Subcutaneous abdominal adipose tissue (tissue), 5 donors: ENCODE measurements around the gene MINK1.

Experiments used
- H3K27ac ChIP-seq: one replicate; pipeline ENCODE4 v1.7.0; 2013; ENCODE audit warnings: low read depth, mild to moderate bottlenecking, inconsistent platforms, low read length, moderate library complexity
- H3K27me3 ChIP-seq, 5 donors: one replicate each; pipeline ENCODE4 v1.7.0; 2013; ENCODE audit warnings: low read length in 5 of 5, inconsistent platforms in 1 of 5; ENCODE audit not compliant: control insufficient read depth in 5 of 5, insufficient read depth in 4 of 5
- H3K36me3 ChIP-seq, 5 donors: one replicate each; pipeline ENCODE4 v1.7.0; 2013; ENCODE audit warnings: low read length in 5 of 5; ENCODE audit not compliant: control insufficient read depth in 5 of 5, insufficient read depth in 5 of 5
- H3K4me1 ChIP-seq, 5 donors: one replicate each; pipeline ENCODE4 v1.7.0; 2013; ENCODE audit warnings: low read length in 5 of 5, mild to moderate bottlenecking in 3 of 5, moderate library complexity in 1 of 5; ENCODE audit not compliant: control insufficient read depth in 5 of 5, insufficient read depth in 5 of 5
- H3K4me3 ChIP-seq, 5 donors: one replicate each; pipeline ENCODE4 v1.7.0; 2013; ENCODE audit warnings: low read length in 5 of 5, low read depth in 1 of 5
- H3K9ac ChIP-seq, 5 donors: one replicate each; pipeline ENCODE4 v1.7.0; 2013; ENCODE audit warnings: low read length in 5 of 5, mild to moderate bottlenecking in 4 of 5, moderate library complexity in 3 of 5
- H3K9me3 ChIP-seq, 5 donors: one replicate each; pipeline ENCODE4 v1.7.0; 2013; ENCODE audit warnings: low read length in 5 of 5; ENCODE audit not compliant: control insufficient read depth in 5 of 5
- donor health status: healthy.
- donor health status: healthy.
- donor health status: healthy.
- donor health status: healthy.
- donor health status: healthy.

The MINK1 gene

GRCh38 chr17:4944163-4944553 lies 111.0 kb downstream of the MINK1 start:
- Histone ChIP-seq H3K27me3 (no peaks in the 10 kb centered on the region), H3K9me3 (no peaks in the 10 kb centered on the region), H3K36me3 (peaks cover 0 to 49% (median 44%) of the 10 kb centered on the region in 5 donors), H3K4me3 (no peak overlapping the region), H3K4me1 (peaks cover 10 to 61% (median 50%) of the 10 kb centered on the region in 5 donors), H3K9ac (peak overlapping the region in 1 of 5 donors; percentile 52), H3K27ac (peak overlapping the region; percentile 96)

DNA sequence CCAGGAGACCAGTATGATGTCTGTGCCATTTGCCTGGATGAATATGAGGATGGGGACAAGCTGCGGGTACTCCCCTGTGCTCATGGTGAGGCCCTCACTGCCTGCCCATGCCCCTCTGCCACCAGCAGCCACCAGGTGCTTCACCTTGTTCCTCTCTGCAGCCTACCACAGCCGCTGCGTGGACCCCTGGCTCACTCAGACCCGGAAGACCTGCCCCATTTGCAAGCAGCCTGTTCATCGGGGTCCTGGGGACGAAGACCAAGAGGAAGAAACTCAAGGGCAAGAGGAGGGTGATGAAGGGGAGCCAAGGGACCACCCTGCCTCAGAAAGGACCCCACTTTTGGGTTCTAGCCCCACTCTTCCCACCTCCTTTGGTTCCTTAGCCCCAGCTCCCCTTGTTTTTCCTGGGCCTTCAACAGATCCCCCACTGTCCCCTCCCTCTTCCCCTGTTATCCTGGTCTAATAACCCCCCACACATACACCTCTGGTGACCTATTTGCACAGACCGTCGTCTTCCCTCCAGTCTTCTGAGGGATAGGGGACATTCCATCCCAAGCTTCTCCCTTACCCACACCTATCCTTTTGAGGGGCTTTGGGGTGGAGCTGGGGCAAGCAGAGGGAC lies 111.5 kb downstream of the MINK1 start:
- H3K4me1 ChIP-seq, result peaks cover 9 to 58% (median 45%) of the 10 kb centered on the region in 5 donors
- H3K27me3 ChIP-seq, result no peaks in the 10 kb centered on the region
- H3K9me3 ChIP-seq, result no peaks in the 10 kb centered on the region
- H3K4me3 ChIP-seq, result peak overlapping the region in 1 of 5 donors; percentile 30
- H3K36me3 ChIP-seq, result peaks cover 0 to 49% (median 44%) of the 10 kb centered on the region in 5 donors
- H3K9ac ChIP-seq, result peak overlapping the region; percentile 31 to 81 (median 52)
- H3K27ac ChIP-seq, result peak overlapping the region; percentile 96

DNA sequence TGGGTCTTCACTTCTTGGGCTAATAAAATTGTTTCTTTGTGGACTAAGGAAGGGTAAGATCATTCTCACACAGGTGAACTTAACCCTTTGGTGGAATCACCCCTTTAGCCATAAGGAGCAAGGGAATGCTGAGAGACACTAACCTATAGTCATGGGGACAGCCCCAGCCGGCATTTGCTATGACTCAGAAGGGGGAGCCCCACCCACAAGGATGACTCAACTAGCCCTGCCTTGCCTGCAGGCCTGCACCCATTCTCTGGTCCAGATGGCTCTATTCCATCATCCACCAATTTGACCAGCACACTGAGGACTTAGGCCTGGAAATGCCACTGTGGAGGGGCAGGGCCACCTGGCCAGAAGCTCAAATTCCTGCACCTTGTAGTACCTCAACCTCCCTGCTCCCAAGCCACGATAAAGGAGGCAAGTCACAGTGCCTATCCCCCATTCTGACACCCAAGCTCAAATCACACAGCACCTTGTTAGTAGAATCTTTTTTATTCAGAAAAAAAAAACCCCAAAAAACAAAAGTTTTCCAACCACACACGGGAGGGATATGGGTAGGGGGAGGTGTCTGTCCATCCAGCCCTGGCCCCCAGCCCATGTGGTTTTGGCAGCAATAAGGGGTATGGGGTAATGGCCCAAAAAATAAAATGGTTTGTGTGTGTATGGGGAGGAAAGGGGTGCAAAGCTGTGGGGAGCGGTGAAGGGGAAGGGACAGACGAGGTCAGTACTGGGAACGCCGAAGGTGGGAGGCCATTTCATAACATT lies 112.2 kb downstream of the MINK1 start:
- Histone ChIP-seq H3K27me3 (no peaks in the 10 kb centered on the region), H3K9ac (peak overlapping the region; percentile 31 to 81 (median 52)), H3K4me3 (peak overlapping the region in 3 of 5 donors; percentile 30 to 95 (median 31)), H3K36me3 (peaks cover 0 to 49% (median 44%) of the 10 kb centered on the region in 5 donors), H3K4me1 (peaks cover 4 to 61% (median 49%) of the 10 kb centered on the region in 5 donors), H3K9me3 (no peaks in the 10 kb centered on the region), H3K27ac (peak overlapping the region; percentile 96)

DNA sequence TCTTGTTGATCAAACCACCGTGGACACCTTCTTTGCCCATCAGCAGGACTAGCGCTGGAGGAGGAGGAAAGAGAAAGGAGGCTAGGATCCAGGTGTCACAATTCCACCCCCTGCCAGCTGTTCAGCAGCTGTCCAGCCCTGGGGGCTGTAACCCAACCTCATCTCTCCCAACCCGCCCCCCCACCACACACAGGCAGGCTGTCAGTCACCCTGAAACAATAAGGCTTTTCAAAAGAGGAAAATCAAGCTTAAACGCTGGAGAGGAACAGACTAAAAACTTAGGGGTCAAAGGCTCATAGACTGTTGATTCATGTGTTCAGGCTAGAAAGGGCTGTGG lies 112.8 kb downstream of the MINK1 start:
- H3K9me3 ChIP-seq, result no peaks in the 10 kb centered on the region
- H3K27me3 ChIP-seq, result no peaks in the 10 kb centered on the region
- peak overlapping the region in 3 of 5 donors; percentile 27 to 81 (median 63) for H3K9ac ChIP-seq
- peaks cover 0 to 49% (median 44%) of the 10 kb centered on the region in 5 donors for H3K36me3 ChIP-seq
- peak overlapping the region; percentile 96 for H3K27ac ChIP-seq
- peak overlapping the region in 3 of 5 donors; percentile 84 to 99 (median 95) for H3K4me3 ChIP-seq
- H3K4me1 ChIP-seq, result peaks cover 3 to 61% (median 50%) of the 10 kb centered on the region in 5 donors

GRCh38 chr17:4946312-4946976 lies 113.3 kb downstream of the MINK1 start:
- Histone ChIP-seq H3K27me3 (no peaks in the 10 kb centered on the region), H3K36me3 (peaks cover 0 to 49% (median 44%) of the 10 kb centered on the region in 5 donors), H3K27ac (peak overlapping the region; percentile 96), H3K4me1 (peaks cover 3 to 56% (median 47%) of the 10 kb centered on the region in 5 donors), H3K4me3 (peak overlapping the region; percentile 78 to 99 (median 89)), H3K9ac (peak overlapping the region in 4 of 5 donors; percentile 63 to 81 (median 71)), H3K9me3 (no peaks in the 10 kb centered on the region)

- H3K4me1 ChIP-seq, result peaks cover 3 to 51% (median 47%) of the 10 kb centered on the region in 5 donors
- peaks cover 0 to 46% (median 43%) of the 10 kb centered on the region in 5 donors for H3K36me3 ChIP-seq
- peak overlapping the region; percentile 78 to 99 (median 89) for H3K4me3 ChIP-seq
- no peaks in the 10 kb centered on the region for H3K27me3 ChIP-seq
- no peaks in the 10 kb centered on the region for H3K9me3 ChIP-seq
- H3K9ac ChIP-seq, result peak overlapping the region in 4 of 5 donors; percentile 63 to 81 (median 71)
- H3K27ac ChIP-seq, result peak overlapping the region; percentile 96
Measured at GRCh38 chr17:4947010-4947410, 113.9 kb downstream of the MINK1 start.
